GM10847 (cell line): ENCODE measurements around the gene EPHA1.
A peak's percentile ranks its signal among the peaks of the same experiment; 100 is the strongest.

Experiments used
- POLR2A ChIP-seq: IDR thresholded peaks from 2 replicates; pipeline ENCODE4 v1.6.1; 2011; ENCODE audit not compliant: insufficient read length; ENCODE audit errors: extremely low read depth

EPHA1 gene

DNA sequence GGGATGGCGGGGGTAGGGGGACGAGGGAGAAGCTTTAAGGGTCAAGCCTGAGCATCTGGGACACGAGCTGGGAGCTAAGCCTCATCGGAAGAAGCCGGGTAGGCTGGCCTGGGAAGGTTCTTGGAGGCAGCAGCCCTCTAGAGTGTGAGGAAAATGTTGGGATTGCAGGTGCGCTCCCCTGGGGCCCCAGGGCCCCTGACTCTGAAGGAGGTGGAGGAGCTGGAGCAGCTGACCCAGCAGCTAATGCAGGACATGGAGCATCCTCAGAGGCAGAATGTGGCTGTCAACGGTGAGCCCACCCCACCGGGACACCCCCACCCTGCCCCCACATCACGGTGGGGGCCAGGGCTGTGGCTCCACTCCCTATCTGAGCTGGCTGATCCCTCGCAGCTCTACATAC, 20.6 kb downstream of the EPHA1 start:
- TF ChIP-seq POLR2A: no peak

DNA sequence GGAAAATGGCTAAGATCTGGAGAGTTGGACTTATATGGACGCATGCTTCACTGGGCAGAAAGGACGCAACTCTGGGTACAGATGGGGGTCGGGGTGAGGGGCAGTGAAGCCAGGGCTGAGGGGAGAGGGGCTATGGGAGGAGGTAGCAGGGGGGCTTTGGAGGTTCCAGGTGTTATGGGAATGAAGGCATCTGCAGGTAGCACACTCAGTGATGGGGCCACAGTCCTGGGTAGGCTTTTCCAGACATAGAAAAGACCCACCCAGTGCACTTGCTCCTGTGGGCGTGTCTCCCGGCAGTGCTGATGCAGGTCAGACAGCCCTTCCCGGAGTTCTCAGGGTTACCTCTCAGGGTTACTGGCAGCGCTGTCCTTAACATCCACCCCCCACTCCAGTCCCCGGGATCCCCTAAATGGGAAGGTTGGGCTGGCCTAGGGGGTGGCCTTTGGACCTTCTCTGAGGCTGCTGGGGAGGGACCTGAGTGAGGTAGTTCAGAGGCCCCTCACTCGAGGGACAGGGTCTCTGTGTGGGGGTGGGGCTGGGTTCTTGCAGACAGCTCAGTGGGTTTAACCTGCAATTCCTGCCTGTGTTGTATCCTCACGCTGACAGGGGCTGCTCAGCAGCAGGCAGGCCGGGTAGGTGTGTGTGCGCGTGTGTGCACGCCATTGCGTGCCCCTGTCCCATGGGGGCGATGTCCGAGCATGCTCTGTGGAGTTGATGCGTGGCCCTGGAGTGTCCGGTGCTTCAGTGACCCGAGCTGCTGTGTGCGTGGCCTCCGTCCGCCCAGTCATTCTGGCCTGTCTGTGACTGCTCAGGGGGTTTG, 21.3 kb downstream of the EPHA1 start:
- no peak for TF ChIP-seq POLR2A

DNA sequence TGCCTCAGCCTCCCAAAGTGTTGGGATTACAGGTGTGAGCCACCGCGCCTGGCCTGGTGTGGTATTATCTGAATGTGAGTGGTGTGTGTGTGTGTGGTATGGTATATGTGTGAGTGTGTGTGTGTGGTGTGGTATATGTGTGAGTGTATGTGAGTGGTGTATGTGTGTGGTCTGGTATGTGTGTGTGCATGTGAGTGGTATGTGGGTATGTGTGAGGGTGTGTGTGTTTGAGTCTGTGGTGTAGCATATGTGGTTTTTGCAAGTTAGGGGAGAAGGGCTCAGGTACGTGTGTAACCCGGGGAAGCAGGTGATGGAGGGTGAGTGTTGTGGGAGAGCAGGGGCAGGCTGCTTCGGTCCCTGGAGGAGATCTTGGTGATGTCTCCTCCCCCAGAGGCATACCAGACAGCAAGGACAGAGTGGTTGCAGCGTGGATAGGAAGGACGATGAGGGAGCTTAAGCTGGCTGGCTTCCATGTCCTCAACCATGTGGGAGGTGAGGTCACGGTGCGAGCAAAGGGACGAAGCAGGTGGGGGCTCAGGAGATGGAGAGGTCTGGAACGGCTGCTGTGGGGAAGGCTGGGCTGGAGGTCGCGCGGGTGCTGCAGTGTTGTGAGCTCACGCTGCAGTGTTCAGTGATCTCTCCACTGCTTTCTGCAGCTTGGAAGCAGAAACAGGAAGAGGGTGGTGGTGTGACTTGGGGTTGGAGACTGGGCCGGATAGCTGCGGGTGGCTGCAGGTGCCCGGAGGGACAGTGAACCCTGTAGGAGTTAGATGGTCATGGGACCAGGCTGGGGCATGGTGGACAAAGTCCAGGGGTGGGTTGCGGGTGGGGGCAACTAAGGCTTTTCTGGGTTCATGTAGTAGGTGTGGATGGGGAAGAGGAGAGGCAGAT, 22.5 kb downstream of the EPHA1 start:
- no peak for TF ChIP-seq POLR2A

DNA sequence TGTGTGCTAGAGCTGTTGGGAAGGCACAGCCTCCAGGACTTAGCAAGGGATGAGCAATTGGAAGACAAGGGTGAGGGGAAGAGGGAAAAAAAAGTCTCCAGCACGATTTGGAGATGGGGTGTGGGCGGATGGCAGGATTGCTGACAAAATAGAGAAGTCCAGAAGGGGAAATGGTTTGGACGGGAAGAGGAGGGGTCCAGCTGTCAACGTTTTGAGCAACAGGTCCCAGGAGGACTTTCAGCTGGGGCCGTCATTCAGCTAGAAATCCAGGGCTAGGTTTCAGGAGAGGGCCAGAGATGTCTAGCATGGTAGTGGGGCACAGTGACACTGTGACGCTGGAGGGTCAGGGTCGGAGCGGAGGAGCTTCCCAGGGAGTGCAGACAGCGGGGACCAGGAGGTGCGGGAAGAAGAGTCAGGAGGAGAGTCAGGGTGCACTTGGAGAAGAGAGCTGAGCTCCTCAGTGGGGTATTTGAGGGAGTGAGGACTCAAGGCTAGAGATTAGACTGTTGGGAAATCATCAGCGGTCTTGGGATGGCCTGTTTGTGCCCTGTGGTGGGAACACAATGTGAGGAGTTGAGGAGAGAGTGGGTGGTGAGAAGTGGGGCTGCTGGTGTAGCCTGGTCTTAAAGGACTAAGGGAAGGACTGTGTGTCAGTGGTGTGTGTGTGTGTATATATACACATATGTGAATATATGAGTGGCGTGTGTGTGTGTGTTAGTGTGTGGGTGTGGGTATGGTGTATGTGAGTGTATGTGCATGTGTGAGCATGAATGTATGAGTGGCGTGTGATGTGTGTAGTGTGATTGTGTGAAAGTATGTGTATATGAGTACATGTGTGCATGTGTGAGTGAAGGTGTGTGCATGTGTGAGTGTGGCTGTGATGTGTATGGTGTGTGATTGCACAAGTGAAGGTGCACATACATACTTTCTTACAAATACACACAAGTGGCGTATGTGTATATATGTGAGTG, 23.7 kb downstream of the EPHA1 start:
- TF ChIP-seq POLR2A: no peak

DNA sequence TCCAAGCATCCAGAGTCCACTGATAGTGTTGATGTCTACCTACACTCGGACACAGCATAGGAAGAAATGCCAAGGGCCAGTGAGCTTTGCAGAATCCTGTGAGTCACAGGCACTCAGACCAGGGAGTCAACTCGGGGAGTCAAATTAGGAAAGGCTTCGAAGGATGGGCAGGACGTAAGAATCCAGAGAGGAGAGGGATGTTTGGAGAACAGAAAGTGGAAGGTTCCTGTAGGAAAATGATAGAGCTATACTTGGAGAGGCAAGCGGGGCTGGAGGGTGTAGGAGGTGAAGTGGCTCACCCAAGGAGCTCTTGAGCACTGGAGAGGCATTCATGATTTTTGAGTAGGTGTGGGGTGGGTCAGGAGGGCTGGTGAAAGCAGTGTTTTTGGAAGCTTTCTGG, 24.5 kb downstream of the EPHA1 start:
- TF ChIP-seq POLR2A: no peak

DNA sequence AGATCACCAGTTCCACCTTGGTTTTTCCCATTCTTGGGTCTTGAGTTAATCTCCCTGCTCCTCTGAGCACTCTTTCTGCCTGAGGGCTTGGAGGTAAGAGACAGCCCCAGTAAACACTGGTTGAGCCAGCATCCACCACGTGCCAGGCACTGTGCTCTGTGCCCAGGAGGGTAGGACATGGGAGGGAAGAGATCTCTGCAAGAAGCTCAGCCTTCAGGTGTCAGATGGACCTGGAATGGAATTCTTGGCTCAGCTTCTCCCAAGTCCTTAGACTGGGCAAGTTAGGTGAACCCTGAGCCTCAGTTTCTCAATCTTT, 25.1 kb downstream of the EPHA1 start:
- TF ChIP-seq POLR2A: no peak

DNA sequence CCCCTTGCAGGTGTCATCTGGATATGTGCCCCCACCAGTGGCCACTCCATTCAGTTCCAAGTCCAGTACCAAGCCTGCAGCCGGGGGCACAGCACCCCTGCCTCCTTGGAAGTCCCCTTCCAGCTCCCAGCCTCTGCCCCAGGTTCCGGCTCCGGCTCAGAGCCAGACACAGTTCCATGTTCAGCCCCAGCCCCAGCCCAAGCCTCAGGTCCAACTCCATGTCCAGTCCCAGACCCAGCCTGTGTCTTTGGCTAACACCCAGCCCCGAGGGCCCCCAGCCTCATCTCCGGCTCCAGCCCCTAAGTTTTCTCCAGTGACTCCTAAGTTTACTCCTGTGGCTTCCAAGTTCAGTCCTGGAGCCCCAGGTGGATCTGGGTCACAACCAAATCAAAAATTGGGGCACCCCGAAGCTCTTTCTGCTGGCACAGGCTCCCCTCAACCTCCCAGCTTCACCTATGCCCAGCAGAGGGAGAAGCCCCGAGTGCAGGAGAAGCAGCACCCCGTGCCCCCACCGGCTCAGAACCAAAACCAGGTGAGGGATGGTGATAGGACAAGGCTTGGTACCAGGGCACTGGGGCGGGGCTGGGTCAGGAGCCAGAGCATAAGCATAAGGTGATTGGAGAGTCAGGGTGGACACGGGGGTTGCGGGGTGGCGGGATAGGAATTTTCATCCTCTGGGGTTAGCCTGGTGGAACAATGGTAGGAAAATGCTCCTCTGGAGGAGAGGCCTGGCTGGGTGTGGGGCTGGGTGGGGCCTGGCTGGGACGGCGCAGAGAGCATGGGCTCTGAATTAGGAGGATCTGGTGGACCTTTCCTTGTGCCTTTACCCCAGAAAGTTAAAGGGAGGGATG, 25.6 kb downstream of the EPHA1 start:
- TF ChIP-seq POLR2A: no peak

DNA sequence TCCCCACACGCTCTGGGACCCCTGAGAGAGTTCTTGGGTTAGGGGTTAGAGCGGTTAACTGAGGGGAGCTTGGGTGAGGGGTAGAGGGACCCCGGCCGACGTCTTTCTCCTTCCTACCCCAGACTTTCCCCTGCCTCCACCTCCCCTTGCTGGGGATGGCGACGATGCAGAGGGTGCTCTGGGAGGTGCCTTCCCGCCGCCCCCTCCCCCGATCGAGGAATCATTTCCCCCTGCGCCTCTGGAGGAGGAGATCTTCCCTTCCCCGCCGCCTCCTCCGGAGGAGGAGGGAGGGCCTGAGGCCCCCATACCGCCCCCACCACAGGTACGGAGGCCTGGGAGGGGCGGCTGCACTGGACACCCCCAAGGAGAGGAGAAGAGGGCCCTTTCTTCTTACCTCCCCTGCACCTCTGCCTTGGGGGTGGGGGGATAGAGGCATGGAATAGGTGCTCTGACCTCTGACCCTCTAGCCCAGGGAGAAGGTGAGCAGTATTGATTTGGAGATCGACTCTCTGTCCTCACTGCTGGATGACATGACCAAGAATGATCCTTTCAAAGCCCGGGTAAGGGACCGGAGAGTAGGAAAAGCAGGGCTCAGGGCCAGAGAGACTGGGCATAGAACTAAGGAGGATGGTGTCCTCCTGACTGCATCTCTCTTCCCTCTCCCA, 26.4 kb downstream of the EPHA1 start:
- no peak for TF ChIP-seq POLR2A

DNA sequence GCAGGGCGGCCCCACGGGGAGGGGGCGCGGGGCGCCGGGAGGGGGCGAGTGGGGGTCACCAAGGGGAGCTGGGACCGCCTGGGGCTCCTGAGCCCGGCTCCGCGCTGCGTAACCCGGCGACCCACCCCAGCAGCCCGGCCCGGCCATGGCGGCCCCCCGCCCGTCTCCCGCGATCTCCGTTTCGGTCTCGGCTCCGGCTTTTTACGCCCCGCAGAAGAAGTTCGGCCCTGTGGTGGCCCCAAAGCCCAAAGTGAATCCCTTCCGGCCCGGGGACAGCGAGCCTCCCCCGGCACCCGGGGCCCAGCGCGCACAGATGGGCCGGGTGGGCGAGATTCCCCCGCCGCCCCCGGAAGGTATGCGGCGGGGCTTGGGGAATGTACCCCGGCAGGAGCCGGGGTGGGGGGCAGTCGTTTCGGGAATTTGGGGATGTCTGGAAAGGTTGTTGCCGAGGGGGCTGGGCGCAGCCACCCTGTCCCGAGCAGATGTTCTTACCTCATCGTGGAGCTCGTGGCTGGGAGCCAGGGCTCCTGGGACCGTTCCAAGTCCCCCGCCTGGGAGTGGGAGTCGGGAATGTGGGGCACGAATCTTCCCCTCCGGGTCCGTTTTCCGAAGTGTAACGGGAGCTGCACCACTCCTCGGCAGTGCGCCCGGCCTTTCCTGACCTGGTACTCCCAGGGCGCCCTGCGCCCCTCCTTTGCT, 27.1 kb downstream of the EPHA1 start:
- TF ChIP-seq POLR2A: no peak

DNA sequence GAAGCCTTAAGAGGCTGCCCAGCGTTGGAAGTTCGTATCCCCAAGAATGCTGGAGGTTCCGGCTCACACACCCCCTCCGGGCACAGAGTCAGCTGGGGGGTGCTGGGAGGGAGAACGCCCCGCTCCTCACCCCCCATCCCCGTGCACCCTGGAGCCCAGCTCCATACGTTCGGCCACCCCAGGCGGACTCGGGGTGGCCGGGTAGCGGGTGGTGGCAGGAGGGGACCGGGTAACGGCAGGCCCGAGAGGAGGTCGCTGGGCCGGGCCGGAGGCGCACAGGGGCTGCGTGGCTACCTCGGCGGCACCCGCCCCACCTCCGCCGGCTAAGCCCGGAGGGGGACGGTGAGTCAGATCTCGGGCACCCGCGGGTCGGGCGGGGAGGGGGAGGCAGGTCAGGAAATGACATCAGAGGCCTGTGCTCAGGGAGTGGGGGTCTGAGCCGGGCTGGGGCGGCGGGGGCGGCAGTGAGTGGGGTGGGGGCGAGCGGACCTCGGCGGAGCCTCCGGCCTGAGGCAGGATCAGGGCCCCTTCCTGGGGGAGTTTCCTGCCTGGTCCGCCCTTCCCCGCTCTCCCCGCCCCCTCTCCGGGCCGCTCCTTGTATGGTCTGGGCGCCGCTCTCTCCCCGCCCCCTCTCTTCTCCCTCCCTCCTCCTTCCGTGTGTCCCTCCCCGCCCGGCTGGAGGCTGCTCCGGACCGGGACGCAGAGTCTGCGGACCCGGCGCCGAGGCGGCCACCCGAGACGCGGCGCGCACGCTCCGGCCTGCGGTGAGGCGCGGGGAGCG, 27.8 kb downstream of the EPHA1 start, which contains the start of gene ZYX:
Gene ZYX, plus strand, starts transcription at position 700 of the 781 bp plus-strand sequence. CDS start 227 bp downstream, outside the sequence.
- TF ChIP-seq POLR2A: peak; percentile 81

DNA sequence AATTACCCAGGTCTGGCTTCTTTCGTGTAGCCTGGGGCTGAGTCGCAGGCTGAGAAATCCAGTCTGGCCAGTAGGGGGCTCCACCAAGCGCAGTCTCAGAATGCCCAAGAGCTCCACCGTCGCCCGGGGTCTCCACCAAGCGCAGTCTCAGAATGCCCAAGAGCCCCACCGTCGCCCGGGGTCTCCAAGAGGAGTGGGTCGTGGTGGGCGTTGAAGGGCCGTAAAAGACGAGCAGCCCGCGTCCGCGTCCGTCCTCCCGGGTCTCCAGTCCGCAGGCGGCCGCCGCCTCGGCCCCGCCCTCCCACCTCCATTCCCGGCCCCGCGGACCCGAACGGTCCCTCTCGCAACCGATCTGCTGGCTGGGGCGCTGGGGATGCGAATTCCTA, 28.4 kb downstream of the EPHA1 start:
- TF ChIP-seq POLR2A: no peak

DNA sequence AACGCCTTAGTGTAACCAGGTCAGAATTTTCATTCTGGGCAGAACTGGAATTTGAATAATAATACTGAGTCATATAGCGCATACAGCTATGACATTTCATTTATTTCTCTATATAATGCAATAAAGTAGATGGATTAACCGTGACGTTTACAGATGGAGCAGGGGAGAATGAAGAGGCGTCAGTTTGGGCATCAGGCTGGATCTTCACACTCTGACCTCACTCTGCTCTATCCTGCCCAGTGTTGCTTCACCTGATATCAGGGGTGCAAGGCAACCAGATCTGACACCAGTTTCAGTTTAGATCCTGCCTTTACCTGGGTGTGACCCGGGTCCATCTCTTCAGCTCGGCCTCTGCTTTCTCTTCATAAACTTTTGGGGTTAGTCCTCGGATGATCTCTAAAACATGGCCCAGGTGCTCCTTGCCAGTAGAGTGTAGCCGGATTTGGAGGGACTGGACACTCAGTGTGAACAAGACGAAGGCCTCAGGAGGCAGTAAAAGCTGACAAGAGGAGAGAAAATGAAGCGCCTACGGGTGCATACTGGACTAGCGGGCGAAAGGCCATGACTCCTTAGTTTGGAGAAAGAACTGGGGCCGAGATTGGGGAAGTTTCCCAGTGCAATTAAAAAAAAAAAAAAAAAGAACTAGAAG, 28.9 kb downstream of the EPHA1 start:
- no peak for TF ChIP-seq POLR2A
